ENCODE results near the gene WAS.

Gene WAS

DNA sequence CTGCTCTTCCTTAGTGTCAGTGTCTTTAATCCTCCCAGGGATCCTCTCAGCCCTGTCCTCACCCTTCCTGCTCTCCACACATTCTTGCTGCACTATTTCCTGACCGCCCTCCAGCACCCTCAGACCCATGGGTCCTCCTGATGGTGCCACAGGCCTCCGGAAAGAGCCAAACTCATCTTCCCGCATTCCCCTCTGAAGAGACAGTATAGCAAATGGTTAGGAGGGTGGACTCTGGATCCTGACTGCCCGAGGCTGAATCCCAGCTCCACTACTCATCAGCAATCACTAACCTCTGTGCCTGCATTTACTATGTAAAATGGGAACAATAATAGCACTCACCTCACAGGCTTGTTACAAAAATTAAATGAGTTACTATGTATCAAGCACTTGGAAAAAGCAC is 19.1 kb downstream of the WAS start:
- no peak overlapping the region for H2AFZ ChIP-seq (ENCODE audit: low read length)
- H4K20me1 ChIP-seq (ENCODE audit: insufficient read depth, low read length, poor library complexity, severe bottlenecking), result peaks cover 14% of the 10 kb centered on the region
- peaks cover 19% of the 10 kb centered on the region for H3K4me1 ChIP-seq (ENCODE audit: insufficient read depth, low read length, poor library complexity, severe bottlenecking)
- no peak overlapping the region for H3K9ac ChIP-seq (ENCODE audit: low read depth, low read length, poor library complexity, severe bottlenecking)
- no peaks in the 10 kb centered on the region for H3K9me2 ChIP-seq (replicated peaks; ENCODE audit: low read depth, low read length)
- H3K79me2 ChIP-seq (ENCODE audit: insufficient read depth, low read length), result peaks cover 74% of the 10 kb centered on the region
- H3K36me3 ChIP-seq (ENCODE audit: insufficient read depth, low read length), result peaks cover 63% of the 10 kb centered on the region; the same call in 1 of the 2 replicates
- H3K27me3 ChIP-seq (ENCODE audit: insufficient read depth, low read length, poor library complexity, severe bottlenecking), result no peaks in the 10 kb centered on the region
- peak overlapping the region; percentile 57 for H3K4me2 ChIP-seq (ENCODE audit: low read depth, low read length, poor library complexity, severe bottlenecking)
- peak overlapping the region; percentile 6 for H3K4me3 ChIP-seq (ENCODE audit: low read length, poor library complexity, severe bottlenecking)
- H3F3A ChIP-seq (ENCODE audit: low read depth), result no peaks in the 10 kb centered on the region
- TF ChIP-seq EZH2phosphoT487 (IDR thresholded peaks at IDR 0.05; ENCODE audit: borderline replicate concordance), result no peak
- TF ChIP-seq, protein P1, sequence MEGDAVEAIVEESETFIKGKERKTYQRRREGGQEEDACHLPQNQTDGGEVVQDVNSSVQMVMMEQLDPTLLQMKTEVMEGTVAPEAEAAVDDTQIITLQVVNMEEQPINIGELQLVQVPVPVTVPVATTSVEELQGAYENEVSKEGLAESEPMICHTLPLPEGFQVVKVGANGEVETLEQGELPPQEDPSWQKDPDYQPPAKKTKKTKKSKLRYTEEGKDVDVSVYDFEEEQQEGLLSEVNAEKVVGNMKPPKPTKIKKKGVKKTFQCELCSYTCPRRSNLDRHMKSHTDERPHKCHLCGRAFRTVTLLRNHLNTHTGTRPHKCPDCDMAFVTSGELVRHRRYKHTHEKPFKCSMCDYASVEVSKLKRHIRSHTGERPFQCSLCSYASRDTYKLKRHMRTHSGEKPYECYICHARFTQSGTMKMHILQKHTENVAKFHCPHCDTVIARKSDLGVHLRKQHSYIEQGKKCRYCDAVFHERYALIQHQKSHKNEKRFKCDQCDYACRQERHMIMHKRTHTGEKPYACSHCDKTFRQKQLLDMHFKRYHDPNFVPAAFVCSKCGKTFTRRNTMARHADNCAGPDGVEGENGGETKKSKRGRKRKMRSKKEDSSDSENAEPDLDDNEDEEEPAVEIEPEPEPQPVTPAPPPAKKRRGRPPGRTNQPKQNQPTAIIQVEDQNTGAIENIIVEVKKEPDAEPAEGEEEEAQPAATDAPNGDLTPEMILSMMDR (conservative IDR thresholded peaks at IDR 0.05; ENCODE audit: low read length), result no peak
- no peaks in the 10 kb centered on the region for H3K9me3 ChIP-seq (ENCODE audit: insufficient read depth, low read depth, low read length)

DNA sequence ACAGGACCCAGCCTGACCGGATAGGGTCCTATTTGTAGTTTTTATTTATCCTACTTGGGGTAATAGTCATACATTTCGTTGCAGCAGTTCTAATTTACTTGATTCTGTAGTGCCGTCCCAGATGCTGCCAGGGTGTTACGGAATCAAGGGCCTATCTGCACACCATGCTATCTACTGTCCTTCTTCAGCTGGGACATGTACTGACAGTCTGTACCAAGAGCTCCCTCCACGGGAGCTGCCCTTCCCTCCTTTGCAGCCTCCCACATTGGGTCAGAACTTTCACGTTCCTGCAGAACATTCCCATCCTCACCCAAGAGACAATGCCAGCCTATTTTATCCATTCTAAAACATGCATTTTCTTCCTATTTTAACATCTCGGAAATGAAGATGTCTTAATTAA is 19.6 kb downstream of the WAS start:
- Histone ChIP-seq H4K20me1 (ENCODE audit: insufficient read depth, low read length, poor library complexity, severe bottlenecking) (peaks cover 13% of the 10 kb centered on the region), H3K27me3 (ENCODE audit: insufficient read depth, low read length, poor library complexity, severe bottlenecking) (no peaks in the 10 kb centered on the region), H3K36me3 (ENCODE audit: insufficient read depth, low read length) (peaks cover 64% of the 10 kb centered on the region; the same call in 1 of the 2 replicates)

DNA sequence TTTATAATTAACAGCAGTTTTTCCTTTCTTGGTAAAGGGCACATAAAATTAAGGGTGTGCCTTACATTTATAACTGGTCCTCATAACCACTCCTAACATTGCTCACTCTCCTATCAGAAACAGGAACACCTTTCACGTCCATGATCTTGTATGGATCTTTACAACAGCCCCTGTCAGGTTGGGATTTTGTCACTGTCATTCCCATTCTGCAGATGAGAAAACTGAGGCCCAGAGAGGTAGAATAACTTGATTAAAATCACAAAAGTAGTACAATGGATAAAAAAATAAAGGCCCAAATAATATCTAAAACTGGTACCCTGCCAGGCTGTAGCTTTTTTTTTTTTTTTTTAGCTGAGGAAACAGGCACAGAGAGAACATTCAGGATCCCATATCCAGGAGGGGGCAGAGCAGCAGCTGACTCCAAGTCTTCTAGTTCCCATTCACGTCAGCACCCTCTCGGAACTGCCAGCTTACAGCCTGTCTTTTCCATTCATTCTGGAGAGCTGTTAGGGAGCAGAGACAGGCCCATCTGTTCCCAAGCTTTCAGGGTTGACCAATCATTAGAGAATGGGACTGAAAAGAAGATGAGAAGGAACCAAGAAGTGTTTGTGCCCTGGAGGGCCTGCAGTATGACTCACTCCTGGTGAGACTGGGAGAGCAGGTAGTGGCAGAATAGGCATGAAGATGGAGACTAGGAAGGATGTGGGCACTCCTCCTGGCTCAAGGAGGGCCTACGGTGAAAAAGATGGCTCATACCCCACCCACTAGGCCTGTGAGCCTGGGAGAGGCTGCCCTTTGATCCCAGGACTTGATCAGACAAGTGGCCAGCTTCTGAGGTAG is 20.3 kb downstream of the WAS start:
- Histone ChIP-seq H4K20me1 (ENCODE audit: insufficient read depth, low read length, poor library complexity, severe bottlenecking) (peaks cover 10% of the 10 kb centered on the region), H3K79me2 (ENCODE audit: insufficient read depth, low read length) (peaks cover 62% of the 10 kb centered on the region)

More for the DNA sequence above, 19.6 kb downstream of the WAS start:
- no peak for TF ChIP-seq EZH2phosphoT487 (IDR thresholded peaks at IDR 0.05; ENCODE audit: borderline replicate concordance)
- TF ChIP-seq, protein P1 (conservative IDR thresholded peaks at IDR 0.05; ENCODE audit: low read length), result no peak
- Histone ChIP-seq H3K4me1 (ENCODE audit: insufficient read depth, low read length, poor library complexity, severe bottlenecking) (peaks cover 14% of the 10 kb centered on the region), H3K9me2 (replicated peaks; ENCODE audit: low read depth, low read length) (no peaks in the 10 kb centered on the region), H3K9ac (ENCODE audit: low read depth, low read length, poor library complexity, severe bottlenecking) (no peak overlapping the region), H2AFZ (ENCODE audit: low read length) (no peak overlapping the region), H3K79me2 (ENCODE audit: insufficient read depth, low read length) (peaks cover 69% of the 10 kb centered on the region), H3K9me3 (ENCODE audit: insufficient read depth, low read depth, low read length) (no peaks in the 10 kb centered on the region), H3F3A (ENCODE audit: low read depth) (no peaks in the 10 kb centered on the region), H3K4me3 (ENCODE audit: low read length, poor library complexity, severe bottlenecking) (no peak overlapping the region), H3K4me2 (ENCODE audit: low read depth, low read length, poor library complexity, severe bottlenecking) (peak overlapping the region; percentile 57)

More for the DNA sequence above, 20.3 kb downstream of the WAS start:
- H2AFZ ChIP-seq (ENCODE audit: low read length), result no peak overlapping the region
- H3K4me3 ChIP-seq (ENCODE audit: low read length, poor library complexity, severe bottlenecking), result peak overlapping the region; percentile 7
- H3K4me2 ChIP-seq (ENCODE audit: low read depth, low read length, poor library complexity, severe bottlenecking), result peak overlapping the region; percentile 57
- peaks cover 12% of the 10 kb centered on the region for H3K4me1 ChIP-seq (ENCODE audit: insufficient read depth, low read length, poor library complexity, severe bottlenecking)
- no peaks in the 10 kb centered on the region for H3K9me2 ChIP-seq (replicated peaks; ENCODE audit: low read depth, low read length)
- H3K9ac ChIP-seq (ENCODE audit: low read depth, low read length, poor library complexity, severe bottlenecking), result no peak overlapping the region
- TF ChIP-seq, protein P1 (conservative IDR thresholded peaks at IDR 0.05; ENCODE audit: low read length), result no peak
- TF ChIP-seq EZH2phosphoT487 (IDR thresholded peaks at IDR 0.05; ENCODE audit: borderline replicate concordance), result no peak
- H3K36me3 ChIP-seq (ENCODE audit: insufficient read depth, low read length), result peaks cover 63% of the 10 kb centered on the region; the same call in 1 of the 2 replicates
- no peaks in the 10 kb centered on the region for H3K27me3 ChIP-seq (ENCODE audit: insufficient read depth, low read length, poor library complexity, severe bottlenecking)
- no peaks in the 10 kb centered on the region for H3K9me3 ChIP-seq (ENCODE audit: insufficient read depth, low read depth, low read length)
- H3F3A ChIP-seq (ENCODE audit: low read depth), result no peaks in the 10 kb centered on the region
